GM21737 (cell line): Measurements from ENCODE around the gene GEMIN5.
"Not testable (repeated sequence)": the region's sequence is repeated elsewhere in the genome, so short reads cannot be mapped to it uniquely, and the experiment has no call there.

Source experiments
- ATAC-seq: cut with Tn5 transposase; IDR thresholded peaks from one replicate; pipeline ENCODE4 v1.9.1; 2021; ENCODE audit warnings: mild to moderate bottlenecking, moderate library complexity; ENCODE audit not compliant: unreplicated experiment

GEMIN5 gene

GRCh38 chr5:154940772-154941620, 3.0 kb upstream of the GEMIN5 start, which contains the start of gene MRPL22:
Gene MRPL22, plus strand, starts transcription at chr5:154941073. Its CDS starts 38 bp downstream, at chr5:154941111.
- peak; percentile 48 for ATAC-seq

- ATAC-seq: no peak
Observed at GRCh38 chr5:154940375-154940771, 2.4 kb upstream of the GEMIN5 start.

- ATAC-seq: not testable (repeated sequence)
Observed at GRCh38 chr5:154939387-154939786, 1.4 kb upstream of the GEMIN5 start.

- no peak for ATAC-seq
Observed at GRCh38 chr5:154937186-154937717, 759 bp downstream of the GEMIN5 start.

- no peak for ATAC-seq
Observed at GRCh38 chr5:154934881-154935280, 3.1 kb downstream of the GEMIN5 start.

DNA sequence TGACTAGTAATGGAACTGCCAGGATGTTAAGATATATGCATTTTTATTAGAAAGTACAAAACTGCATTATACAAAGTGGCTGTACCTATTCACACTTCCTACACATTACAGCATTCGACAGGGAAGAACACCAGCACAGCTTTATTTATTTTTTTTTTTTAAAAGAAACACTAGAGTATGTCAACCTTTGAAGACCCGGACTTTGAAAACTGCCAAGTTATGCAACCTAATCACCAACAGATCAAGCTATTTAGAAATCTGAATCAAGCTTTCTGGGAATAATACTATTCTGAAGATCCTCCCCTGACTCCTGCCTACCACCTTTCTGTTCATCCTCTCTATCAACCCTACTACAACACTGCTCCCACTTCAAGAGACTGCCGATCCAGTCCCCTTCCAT, 4.5 kb downstream of the GEMIN5 start:
- no peak for ATAC-seq

GRCh38 chr5:154923441-154924430, 14.3 kb downstream of the GEMIN5 start:
- ATAC-seq: no peak

DNA sequence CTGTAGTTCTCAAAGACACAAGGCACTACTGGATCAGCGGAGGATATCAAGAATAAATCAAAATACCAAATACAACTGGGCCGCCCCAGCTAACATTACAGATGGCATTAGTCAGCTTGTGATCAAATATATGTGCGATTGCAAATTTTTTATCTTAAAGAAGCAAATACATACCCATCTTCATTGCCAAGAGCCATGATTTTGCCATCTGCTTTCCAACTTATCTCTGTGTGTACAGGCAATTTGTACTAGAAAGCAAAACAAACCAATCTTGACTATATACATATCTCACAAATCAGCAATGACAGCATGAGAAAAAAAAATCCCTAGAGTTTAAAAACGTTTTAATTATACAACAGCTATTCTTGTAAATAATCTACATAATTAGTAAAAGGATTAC, 20.3 kb downstream of the GEMIN5 start:
- ATAC-seq: no peak

- no peak for ATAC-seq
Observed at GRCh38 chr5:154916874-154917273, 21.1 kb downstream of the GEMIN5 start.

GRCh38 chr5:154905601-154906000, 32.4 kb downstream of the GEMIN5 start:
- ATAC-seq: not testable (repeated sequence)

- ATAC-seq: no peak
Observed at GRCh38 chr5:154901913-154902312, 36.1 kb downstream of the GEMIN5 start.

DNA sequence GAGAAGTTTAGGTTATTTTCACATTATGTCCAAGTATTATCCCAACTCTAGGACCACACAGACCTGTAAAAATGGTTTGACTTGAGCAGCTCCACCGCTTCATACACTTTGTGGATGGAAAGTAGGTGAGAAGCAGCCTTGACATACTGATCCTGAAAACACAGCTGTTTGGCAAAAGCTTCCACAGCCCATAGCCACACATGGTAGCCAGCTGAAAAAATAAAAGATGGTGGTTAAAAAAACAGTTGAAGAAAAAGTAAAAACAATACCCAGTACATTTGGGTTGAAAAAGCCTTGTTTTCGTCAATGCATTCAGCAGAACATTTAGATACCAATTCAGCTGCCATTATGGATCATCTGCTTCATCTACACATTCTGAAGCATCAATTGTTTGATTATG, 36.7 kb downstream of the GEMIN5 start:
- no peak for ATAC-seq

- ATAC-seq: no peak
Observed at GRCh38 chr5:154900066-154900465, 37.9 kb downstream of the GEMIN5 start.

GRCh38 chr5:154899151-154899816, 38.7 kb downstream of the GEMIN5 start:
- ATAC-seq: no peak

DNA sequence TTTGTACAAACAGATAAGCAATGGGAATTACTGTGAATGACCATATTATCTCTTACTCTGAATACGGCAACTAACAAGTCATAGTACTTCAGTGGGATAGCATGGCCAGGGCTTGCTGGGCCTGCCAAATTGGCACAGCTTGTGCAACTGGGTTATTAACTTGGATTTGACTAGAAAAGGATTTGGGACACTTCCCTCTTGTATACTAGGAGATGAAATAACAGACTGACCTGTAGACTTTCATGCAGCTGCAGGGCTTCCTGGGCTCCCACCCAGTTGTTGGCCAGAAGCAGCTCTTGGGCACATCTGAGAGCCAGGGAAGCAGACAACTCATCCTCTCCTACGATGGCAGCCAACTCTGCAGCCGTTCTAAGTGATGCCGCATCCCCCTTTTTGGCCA, 39.8 kb downstream of the GEMIN5 start:
- ATAC-seq: no peak

- ATAC-seq: no peak
Observed at GRCh38 chr5:154896562-154897165, 41.3 kb downstream of the GEMIN5 start.

- ATAC-seq: no peak
Observed at GRCh38 chr5:154895606-154896561, 42.1 kb downstream of the GEMIN5 start.

DNA sequence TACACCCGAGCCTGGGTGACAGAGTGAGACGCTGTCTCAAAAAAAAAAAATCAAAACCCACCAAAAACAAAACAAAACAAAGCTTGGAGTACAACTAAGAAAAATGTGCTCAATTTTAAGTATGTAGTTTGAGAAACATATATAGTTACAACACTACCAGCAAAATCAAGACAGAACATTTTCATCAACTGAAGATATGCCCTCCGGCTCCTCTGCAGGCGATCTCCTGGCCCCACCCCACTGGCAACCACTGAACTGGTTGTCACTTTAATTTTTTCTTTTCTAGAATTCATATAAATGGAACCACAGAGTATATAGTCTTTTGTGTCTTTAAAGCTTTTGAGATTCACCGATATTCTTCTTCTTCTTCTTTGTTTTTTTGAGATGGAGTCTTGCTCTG, 44.6 kb downstream of the GEMIN5 start:
- ATAC-seq: no peak

DNA sequence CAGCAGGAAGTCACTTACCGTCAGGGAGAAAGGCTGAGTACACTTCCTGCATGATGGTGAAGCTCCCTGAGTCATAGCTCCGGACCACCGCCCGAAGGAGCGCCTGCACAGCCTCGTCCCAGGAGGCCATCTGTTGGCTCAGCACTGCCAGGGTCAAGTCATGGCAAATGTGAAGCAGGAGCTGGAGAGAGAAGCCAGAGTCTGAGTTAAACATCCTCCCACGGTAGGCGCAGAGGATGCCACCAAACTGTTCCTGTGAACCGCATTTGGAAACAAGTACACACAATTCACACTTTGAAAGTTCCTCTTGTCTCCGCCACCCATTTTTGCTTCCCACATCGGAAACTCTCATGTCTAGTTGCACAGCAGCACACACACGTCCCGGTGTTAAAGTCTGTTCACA, 45.6 kb downstream of the GEMIN5 start:
- no peak for ATAC-seq
